ENCODE measurements around the gene PPM1N.

The PPM1N gene, protein sequence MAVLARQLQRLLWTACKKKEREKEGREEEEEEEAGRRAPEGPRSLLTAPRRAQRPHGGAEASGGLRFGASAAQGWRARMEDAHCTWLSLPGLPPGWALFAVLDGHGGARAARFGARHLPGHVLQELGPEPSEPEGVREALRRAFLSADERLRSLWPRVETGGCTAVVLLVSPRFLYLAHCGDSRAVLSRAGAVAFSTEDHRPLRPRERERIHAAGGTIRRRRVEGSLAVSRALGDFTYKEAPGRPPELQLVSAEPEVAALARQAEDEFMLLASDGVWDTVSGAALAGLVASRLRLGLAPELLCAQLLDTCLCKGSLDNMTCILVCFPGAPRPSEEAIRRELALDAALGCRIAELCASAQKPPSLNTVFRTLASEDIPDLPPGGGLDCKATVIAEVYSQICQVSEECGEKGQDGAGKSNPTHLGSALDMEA

DNA sequence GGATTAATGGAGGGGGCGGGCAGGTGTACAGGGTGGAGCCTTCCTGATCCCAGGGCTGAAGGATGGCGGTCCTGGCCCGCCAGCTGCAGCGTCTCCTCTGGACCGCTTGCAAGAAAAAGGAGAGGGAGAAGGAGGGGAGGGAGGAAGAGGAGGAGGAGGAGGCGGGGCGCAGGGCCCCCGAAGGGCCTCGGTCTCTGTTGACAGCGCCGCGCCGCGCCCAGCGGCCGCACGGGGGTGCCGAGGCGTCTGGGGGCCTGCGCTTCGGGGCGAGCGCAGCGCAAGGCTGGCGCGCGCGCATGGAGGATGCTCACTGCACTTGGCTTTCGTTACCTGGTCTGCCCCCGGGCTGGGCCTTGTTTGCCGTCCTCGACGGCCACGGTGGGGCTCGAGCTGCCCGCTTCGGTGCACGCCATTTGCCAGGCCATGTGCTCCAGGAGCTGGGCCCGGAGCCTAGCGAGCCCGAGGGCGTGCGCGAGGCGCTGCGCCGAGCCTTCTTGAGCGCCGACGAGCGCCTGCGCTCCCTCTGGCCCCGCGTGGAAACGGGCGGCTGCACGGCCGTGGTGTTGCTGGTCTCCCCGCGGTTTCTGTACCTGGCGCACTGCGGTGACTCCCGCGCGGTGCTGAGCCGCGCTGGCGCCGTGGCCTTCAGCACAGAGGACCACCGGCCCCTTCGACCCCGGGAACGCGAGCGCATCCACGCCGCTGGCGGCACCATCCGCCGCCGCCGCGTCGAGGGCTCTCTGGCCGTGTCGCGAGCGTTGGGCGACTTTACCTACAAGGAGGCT is at the start of gene PPM1N:
PPM1N (plus strand) TSS at position 33 of the 785 bp plus-strand sequence; CDS start at position 63, 30 bp downstream.
- peak; percentile 68 for DNase-seq

DNA sequence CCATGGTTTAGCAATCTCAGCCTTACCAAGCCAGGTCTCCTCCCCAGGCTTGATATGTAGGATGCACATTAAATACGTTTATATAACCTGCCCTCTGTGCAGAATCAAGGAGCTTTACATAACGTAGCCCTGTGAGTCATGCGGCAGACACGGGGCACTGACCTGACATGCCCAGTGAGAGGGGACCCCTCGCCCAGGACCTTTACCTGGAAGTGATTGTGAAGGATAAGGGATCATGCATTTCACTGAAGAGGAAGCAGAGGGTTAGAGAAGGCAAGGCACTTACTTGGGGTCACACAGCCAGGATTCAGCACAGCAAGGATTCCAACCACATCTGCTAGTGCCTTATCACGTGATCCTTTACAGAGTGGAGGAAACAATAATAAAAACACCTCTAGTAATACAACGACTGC is 49.4 kb upstream of the PPM1N start:
- DNase-seq = peak; percentile 25

DNA sequence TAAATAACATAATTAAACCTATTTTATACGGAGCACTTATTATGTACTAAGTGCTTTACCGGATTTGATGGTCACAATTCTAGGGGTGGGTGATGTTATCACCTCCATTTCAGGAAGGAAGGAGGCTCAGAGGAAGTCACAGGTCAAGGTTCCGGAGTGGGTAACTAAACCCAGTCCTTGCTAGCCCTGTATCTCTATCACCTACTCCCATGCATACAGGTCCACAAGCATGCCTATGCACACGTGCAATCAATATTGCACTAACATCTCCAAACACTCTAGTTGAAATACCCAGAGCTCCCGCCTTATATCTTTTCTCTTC is 48.3 kb upstream of the PPM1N start:
- DNase-seq = peak; percentile 64

DNA sequence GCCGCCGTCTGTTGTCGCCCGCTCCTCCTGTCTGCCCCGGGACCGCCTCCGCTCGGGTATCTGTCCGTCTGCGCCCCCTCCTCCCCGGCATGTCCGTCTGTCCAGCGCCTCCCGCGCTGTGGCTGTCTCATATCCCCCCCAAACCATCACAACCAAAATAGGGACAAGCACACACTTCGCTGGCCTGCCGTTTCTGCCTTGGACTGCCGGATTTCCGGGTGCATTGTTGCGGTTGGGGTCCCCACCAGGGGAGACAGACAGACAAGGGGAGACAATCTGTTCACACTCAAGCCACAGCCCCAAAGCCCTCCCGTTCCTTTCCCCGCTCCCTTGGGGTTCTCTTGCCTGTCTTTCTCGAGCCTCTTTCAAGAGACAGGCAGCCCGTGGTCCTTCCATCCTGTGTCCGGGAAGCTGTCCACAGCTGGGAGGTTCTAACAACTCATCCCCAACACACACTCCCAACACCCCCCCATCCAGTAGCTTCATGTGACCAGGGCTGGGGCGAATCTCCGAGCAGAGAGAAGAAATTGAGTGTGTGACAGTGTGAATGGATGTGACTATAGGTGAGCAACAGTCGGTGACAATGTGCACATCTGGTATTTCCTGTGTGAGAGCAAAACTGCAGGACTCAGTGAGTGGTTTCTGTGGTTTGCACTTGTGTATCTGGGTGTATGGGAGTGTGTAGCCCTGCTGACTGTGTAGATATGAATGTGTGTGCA is 47.0 kb upstream of the PPM1N start:
- DNase-seq = peak; percentile 80

DNA sequence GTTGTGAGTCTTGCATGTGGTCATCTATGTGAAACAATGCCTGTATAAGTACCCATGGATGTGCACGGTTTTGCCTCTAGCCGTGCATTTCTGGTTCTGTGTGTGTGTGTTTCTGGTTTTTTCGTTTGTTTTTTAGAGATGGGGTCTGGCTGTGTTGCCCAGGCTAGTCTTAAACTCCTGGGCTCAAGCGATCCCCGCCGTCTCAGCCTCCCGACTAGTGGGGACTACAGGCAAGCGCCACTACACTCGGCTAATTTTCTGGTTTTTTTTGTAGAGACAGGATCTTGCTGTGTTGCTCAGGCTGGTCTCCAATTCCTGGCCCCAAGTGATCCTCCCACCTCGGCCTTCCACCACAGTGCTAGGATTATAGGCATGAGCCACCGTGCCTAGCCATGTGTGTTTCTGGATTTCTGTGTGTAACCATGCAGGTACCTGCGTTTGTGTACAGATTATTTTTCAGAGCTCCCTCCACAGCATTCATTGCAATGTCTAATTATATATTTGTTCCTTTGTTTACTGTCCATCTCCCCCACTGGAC is 46.3 kb upstream of the PPM1N start:
- no peak for DNase-seq

DNA sequence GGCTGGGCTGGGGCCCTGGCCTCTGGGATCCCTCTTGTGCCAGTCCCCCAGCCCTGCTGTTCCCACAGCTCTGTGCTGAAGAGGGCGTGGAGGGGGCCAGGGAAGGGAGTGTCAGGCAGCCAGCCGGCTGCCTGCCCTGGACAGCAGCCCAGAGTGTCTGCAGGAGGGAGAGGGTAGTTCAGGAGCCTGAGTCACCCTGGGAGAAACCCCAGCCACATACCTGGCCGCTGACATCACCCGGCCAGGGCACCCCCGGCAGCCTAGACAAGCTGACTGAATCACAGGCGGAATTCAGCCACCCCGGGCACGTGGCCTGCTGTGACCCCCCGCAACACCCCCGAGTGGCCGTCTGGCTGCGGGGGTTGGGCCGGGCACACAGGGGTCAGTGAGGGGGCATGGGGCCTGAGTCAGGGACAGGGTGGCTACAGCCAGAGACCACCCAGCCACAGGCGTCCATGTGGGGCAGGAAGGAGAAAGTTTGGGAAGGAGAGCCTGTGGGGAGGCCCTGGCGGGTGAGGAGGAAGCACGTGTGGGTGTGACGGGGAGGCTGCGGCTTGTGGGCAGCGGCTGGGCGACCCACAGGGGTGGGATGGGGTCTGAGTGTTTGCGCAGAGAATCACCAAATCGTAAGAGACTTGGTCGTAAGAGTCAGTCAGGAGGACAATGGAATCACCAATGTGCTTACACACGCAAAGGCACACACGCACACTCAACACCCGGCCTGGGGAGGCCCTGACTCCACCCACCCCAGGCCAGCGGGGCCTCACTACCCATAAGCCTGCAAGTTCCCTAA is 42.3 kb upstream of the PPM1N start:
- DNase-seq = peak; percentile 89

DNA sequence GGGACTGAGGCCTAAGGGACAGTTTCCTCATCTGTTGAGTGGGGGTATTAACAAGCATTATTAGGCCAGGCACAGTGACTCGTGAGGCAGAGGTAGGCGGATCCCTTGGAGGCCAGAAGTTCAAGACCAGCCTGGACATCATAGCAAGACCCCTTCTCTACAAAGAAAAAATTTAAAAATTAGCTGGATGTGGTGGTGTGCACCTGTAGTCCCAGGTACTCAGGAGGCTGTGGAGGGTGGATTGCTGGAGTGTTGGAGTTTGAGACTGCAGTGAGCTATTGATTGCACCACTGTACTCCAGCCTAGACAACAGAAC is 41.8 kb upstream of the PPM1N start:
- DNase-seq = no peak

DNA sequence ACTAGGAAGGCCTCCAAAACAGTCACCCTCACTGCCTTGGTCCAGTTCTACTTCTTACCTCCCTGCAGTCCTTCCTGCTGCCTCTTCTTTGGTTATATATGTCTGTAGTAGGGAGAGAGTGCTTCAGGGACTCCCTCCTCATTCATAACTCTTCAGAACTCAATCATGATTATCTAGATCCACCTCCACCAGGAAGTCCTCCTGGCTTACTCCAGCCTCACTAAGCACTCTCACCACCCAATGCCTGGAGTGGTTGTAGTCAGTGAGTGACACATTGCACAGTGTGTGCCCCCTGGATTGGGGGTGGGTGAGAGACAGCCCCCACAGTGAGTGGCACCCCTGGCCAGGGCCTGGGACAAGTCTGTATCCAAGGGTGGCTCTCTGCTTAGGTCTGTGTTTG is 40.5 kb upstream of the PPM1N start:
- DNase-seq = no peak

DNA sequence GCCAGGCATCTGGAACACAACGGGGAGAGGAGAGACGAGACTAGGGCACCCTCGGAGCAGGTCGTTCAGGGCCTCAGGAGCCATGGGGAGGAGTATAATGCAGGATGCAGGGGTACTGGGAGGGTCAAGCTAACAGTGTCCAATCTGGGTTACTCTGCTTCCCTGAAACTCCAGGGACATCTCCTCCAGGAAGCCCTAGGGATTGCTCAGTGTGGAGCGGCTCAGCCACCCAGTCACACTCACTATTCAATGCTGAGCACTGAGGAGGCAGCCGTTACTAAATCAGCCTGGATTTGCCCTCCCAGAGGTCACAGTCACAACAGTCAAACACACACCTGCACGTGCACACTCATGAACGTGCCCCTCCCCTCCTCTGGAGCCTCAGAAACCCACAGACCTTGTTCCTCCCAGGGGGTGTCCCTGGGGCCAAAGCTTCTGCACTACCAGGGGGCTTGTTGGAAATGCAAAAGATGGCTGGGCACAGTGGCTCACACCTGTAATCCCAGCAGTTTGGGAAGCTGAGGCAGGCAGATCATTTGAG is 37.4 kb upstream of the PPM1N start:
- DNase-seq = no peak

DNA sequence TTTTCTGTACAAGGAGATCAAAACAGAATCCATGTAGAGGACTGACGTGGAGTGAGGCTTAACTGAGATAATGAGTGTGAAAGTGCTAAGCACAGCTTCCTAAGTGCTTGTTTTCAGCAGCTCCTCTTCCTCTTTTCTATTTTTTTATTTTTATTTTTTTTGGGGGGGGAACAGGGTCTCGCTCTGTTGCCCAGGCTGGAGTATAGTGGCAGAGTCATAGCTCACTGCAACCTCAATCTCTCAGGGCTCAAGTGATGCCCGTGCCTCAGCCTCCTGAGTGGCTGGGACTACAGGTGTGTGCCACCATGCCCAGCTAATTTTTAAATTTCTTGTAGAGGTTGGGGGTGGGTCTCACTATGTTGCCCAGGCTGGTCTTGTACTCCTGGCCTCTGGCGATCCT is 36.1 kb upstream of the PPM1N start:
- no peak for DNase-seq

DNA sequence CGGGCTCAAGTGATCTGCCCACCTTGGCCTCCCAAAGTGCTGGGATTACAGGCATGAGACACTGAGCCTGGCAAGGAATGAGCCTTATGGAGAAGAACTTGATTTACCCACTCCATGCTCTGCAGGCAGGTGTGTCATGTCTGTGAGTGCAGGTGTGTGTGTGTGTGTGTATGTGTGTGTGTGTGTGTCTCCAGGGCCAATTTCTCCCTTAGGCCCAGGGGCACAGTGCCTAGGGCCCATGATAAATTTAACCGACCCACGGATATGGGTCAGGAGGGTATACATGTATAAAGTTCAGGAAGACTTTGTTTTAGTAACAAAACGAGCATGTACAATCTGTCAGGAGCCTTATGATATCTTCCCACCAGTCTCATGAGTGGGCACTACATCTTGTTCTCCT is 35.0 kb upstream of the PPM1N start:
- DNase-seq = no peak

DNA sequence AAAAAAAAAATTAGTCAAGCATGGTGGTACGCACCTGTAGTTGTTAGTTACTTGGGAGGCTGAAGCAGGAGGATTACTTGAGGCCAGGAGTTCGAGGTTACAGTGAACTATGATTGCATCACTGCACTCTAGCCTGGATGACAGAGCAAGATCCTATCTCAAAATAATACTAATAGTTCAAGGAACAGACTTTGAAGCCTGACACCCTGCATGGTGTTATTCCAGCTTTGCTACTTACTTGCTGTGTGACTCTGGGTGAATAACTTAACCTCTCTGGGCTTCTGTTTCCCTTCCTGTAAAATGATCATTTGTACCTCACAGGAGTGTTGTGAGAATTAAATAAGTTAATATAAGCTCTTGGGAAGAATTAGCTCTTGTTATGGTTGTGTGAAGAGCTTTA is 34.0 kb upstream of the PPM1N start:
- DNase-seq = no peak

DNA sequence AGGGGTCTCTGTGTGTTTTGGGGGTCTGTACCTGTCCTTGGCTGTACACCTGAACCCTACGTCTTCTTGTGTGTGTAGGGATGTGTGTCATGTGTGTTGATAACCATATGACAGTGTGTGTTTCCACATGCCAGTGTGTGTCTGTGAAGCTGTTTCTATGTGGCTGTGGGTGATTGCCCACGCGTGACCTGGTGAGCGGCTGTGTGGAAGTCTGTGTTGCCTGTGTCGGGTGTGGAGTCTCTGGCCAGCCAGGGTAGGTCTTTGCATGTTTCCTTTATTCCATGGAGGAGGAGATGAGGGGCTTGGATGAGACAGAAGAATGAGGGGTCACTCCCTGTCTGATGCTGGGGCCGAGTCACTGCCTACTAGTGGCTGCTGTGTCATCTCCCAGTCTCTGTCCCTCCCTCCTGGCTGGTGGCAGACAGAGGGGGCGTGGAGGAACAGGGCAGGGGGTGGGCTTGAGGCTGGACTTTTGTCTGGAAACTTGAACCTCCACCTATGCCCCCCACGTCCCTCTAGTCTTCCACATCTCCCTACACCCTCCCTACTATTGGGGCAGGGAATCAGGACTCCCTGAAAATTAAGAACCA is 33.3 kb upstream of the PPM1N start:
- no peak for DNase-seq

DNA sequence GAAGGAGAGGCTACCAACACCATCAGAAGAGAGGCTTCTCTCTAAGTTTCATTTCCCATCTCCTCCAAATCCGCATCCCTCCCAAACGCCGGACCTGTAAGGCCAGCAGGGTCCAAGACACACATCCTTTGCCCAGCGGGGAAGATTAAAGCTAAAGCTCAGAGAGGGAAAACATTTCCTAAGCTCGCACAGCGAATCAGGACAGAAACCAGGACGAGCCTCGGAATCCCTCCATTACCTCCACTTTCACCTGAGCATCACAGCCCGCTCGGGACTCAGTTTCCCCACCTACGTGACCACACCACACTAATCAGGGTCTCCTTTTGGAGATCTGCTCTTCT is 31.2 kb upstream of the PPM1N start:
- DNase-seq = no peak

DNA sequence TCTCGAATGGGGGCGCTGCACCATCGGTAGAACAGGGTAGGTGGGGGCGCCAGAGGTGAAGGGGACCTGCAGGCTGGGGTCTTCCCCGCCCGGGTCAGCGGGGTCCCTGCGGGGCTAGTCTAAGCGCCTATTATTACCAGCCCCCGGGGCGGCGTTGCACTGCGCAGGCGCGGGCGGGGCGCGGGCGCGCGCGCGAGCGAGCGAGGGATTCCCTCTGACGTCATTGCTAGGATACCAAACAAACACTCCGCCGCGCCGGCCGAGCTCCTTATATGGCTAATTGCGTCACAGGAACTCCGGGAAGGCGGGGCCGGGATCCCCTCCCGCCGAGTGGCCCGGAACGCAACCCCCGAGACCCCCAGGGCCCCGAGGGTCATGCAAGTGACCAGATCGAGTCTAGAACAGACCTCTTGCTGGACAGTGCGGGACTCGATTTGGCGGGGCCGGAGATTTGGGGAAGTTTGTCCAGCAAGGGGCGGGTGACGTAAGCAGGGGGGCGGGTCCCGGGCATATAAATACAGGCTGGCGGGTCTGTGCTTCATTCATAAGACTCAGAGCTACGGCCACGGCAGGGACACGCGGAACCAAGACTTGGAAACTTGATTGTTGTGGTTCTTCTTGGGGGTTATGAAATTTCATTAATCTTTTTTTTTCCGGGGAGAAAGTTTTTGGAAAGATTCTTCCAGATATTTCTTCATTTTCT is 30.6 kb upstream of the PPM1N start, which contains the start of gene FOSB:
FOSB (plus strand) TSS at position 541 of the 703 bp plus-strand sequence. CDS start 591 bp downstream, outside the sequence.
- DNase-seq = peak; percentile 96

DNA sequence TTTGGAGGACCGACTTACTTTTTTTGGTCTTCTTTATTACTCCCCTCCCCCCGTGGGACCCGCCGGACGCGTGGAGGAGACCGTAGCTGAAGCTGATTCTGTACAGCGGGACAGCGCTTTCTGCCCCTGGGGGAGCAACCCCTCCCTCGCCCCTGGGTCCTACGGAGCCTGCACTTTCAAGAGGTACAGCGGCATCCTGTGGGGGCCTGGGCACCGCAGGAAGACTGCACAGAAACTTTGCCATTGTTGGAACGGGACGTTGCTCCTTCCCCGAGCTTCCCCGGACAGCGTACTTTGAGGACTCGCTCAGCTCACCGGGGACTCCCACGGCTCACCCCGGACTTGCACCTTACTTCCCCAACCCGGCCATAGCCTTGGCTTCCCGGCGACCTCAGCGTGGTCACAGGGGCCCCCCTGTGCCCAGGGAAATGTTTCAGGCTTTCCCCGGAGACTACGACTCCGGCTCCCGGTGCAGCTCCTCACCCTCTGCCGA is 30.0 kb upstream of the PPM1N start:
- no peak for DNase-seq

DNA sequence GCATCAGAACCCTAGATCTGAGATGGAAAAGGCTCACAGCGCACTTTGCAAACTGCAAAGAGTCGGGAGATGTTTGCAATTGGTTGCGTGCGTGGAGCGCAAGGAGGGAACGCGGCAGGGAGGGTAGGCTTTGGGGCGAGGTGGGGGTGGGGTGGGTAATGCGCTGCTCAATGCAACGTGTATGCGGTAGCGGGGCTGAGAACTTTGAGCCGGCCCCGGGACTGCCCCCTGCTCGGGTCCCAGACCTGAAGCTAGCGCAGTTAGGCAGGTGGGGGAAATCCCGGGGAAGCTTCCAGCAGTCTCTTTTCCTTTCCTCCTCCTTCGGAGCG is 29.5 kb upstream of the PPM1N start:
- DNase-seq = no peak

DNA sequence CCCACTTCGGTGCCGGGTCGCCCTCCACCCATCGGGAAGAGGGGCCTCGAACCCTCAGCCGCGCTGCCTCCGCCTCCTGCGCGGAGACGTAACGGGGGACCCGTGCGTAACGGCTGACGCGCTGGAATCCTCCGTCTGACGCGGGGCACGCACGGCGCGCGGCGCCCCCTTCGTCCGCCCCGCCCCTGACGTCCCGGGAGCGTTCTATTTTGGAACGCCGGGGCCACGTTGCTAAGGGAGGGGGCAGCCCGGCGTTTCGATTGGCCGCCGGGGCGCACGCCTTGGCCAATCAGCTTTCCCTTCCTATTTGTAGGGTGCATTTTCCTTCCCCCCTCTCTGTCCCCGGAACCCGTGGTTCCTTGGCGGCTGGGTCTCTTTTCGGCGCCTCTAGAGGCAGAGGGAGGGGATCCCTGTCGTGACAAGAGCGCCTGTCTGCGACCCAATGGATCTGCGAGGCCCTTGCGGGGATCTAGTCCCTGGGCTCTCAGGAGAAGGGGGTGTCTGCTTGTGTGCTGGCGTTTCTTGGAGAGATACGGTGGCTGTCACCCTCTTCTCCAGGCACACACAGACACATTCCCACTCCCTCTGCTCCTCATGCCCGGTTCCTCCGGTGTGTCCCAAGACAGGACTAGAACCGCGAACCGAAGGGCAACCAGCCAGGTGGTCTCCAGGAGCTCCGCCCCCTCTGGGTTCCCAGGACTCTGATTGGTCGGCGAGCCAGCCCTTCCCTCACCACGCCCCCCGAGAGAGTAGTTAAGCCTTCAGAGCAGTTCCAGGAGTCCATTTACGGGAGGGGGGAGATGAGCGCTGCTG is 28.9 kb upstream of the PPM1N start:
- DNase-seq = peak; percentile 83

DNA sequence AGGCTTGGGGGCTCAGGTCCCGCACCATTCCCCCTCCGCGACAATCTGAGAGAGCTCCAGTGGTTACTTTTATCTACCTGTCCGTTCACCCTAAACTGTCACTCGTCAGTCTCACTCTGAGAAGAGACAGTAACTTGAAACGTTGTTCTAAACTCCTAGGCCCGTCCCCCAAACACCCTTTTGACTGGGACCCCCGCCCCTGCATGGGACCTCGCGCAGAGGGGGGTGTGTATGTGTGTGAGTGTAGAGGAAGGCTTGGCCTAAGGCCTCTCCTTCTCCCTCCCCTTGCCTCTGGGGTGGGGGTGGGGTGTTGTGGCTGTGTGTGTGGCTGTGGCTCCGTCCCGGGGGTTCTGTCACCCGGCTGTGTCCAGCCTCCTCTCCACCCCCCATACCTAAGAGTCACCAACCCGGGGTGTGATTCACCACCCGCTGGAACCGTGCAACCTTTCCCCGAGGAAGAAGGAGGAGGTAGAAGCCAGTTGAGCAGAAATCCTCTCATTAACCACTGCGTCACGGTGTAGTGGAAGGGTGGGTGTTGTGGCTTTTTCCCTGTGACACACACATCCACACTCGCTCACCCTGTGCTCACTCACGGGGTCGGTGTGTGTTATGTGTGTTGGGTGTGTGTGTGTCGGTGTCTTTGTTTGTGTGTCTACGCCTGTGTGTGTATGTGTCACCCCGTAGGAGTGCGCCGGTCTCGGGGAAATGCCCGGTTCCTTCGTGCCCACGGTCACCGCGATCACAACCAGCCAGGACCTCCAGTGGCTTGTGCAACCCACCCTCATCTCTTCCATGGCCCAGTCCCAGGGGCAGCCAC is 28.1 kb upstream of the PPM1N start:
- DNase-seq = peak; percentile 77

DNA sequence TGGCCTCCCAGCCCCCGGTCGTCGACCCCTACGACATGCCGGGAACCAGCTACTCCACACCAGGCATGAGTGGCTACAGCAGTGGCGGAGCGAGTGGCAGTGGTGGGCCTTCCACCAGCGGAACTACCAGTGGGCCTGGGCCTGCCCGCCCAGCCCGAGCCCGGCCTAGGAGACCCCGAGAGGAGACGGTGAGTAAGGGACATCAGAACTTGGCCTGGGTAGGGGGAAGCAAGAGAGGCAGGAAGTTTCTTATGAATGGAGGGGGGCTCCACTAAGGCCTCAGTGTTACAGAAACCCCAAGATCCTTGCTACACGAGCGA is 27.5 kb upstream of the PPM1N start:
- DNase-seq = no peak

Data from CD4-positive, alpha-beta T cell treated with Interferon gamma for 1 hour (primary cell).